Activated CD4-positive, alpha-beta T cell treated with anti-CD3 and anti-CD28 coated beads, Interleukin-2, amount 50 U/mL, for 24 hours (primary cell): ENCODE data around the gene LPP.

ENCODE experiments used
- DNase-seq, 2 donors: peaks; one replicate each; pipeline ENCODE4 v3.0.0-alpha.2; 2020; ENCODE audit warnings: low read depth in 1 of 2, low spot score in 1 of 2

The LPP gene

GRCh38 chr3:188769831-188770230, 615.9 kb downstream of the LPP start:
- DNase-seq, result no peak

- no peak for DNase-seq
These were observed 618.9 kb downstream of the LPP start for GRCh38 chr3:188772886-188773285.

GRCh38 chr3:188775412-188775811, 621.5 kb downstream of the LPP start:
- no peak for DNase-seq

GRCh38 chr3:188776447-188776846, 622.5 kb downstream of the LPP start:
- DNase-seq, result no peak

- DNase-seq, result no peak
These were observed 624.3 kb downstream of the LPP start for GRCh38 chr3:188778091-188778852.

GRCh38 chr3:188779281-188779980, 625.5 kb downstream of the LPP start:
- DNase-seq, result no peak

GRCh38 chr3:188780193-188781147, 626.5 kb downstream of the LPP start:
- DNase-seq, result no peak

GRCh38 chr3:188782613-188783124, 628.7 kb downstream of the LPP start:
- no peak for DNase-seq

GRCh38 chr3:188786424-188786823, 632.5 kb downstream of the LPP start:
- no peak for DNase-seq

GRCh38 chr3:188788621-188789081, 634.7 kb downstream of the LPP start:
- peak; percentile 33 to 79 for DNase-seq

GRCh38 chr3:188789251-188789650, 635.3 kb downstream of the LPP start:
- DNase-seq, result no peak

- no peak for DNase-seq
These were observed 637.4 kb downstream of the LPP start for GRCh38 chr3:188791311-188791710.

GRCh38 chr3:188792793-188793192, 638.8 kb downstream of the LPP start:
- no peak for DNase-seq

GRCh38 chr3:188796122-188796631, 642.2 kb downstream of the LPP start:
- no peak for DNase-seq

GRCh38 chr3:188797045-188797444, 643.1 kb downstream of the LPP start:
- DNase-seq, result no peak

GRCh38 chr3:188798556-188799145, 644.7 kb downstream of the LPP start:
- DNase-seq, result no peak

- DNase-seq, result no peak
These were observed 647.4 kb downstream of the LPP start for GRCh38 chr3:188801393-188801792.

GRCh38 chr3:188802645-188803044, 648.7 kb downstream of the LPP start:
- no peak for DNase-seq

GRCh38 chr3:188807006-188807405, 653.0 kb downstream of the LPP start:
- DNase-seq, result no peak

- DNase-seq, result no peak
These were observed 658.2 kb downstream of the LPP start for GRCh38 chr3:188812198-188812597.

- DNase-seq, result no peak
These were observed 660.6 kb downstream of the LPP start for GRCh38 chr3:188814581-188814980.
